ENCODE measurements around the gene RAB24. TPM values are rescaled to one million over a fixed set of nuclear protein-coding genes. Genes with fewer than 3 reads are reported as not detected.

Gene RAB24
- polyA plus RNA-seq, 3 donors, result 33.7 to 70.7 (median 59.7) TPM

DNA sequence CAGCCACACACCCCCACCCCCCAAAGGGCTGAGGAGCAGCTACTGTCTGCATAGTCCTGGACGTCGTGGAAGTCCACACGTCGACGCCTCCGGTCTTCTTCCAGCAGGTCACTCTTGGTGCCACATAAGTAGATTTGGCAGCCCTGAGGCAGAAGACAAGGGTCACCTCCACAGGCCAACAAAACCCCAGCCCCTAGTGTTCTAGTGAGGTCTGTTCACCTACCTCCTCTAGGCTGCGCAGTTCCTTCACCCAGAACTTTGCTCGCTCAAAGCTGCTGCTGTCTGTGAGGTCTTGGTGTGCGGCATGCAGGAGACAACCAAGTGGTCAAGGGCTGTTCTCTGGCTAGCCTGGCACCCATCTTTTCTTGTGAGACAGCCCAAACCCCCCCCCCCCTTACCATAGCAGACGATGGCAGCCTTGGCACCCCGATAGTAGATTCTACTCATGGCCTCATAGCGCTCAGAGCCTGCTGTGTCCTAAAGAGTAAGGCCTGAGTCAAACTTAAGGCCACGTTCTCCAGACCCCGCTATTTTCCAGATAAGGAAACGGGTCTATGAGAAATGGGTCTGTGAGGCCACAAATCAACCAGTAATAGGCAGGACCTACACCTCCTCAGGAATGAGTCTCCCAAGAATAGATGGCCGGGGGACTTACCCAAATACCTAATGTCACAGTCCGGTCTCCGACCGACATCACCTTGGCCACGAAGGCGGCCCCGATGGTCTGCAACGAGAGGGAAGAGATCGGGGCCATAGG, 987 bp downstream of the RAB24 start:
- WGBS, 3 donors, result 22 to 37% (median 36%) methylated on average over 24 of the region's 24 CpGs

DNA sequence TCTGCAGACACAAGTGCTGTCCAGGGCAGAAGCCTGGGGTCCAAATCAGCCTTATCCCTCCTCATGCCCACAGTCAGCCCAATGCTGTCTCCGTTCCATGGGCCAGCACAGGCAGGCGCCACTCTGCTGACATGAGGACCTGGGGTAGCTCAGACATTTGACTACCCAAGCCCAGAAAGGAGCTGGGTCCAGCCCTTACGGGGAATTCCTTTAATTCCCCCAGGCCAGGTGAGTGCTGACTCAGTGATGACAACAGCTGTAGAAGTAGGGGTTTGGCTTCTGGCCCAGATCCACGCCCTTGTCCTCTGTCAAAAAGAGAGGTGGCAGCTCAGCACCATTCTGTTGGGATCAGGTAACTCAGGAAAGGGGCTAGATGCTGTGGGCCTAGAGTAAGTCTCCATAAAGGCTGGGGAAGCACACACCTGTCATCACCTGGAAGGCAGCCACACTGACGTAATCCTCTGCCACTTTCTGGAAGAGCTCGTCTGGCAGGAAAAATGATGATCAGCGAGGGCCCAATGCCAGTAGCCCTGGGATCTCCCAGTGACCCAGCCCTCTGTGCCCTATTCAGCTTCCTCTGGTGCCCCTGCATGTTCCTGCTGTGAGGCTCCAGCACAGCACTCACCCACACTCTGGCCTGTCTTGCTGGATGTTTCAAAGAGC, 1.9 kb downstream of the RAB24 start:
- 46 to 71% (median 68%) methylated on average over 7 of the region's 7 CpGs for WGBS, 3 donors
- no peak overlapping the region for H3K27ac ChIP-seq (ENCODE audit: low read depth, low read length)

More for the DNA sequence above, 987 bp downstream of the RAB24 start:
- H3K27ac ChIP-seq (ENCODE audit: low read depth, low read length), result no peak overlapping the region

DNA sequence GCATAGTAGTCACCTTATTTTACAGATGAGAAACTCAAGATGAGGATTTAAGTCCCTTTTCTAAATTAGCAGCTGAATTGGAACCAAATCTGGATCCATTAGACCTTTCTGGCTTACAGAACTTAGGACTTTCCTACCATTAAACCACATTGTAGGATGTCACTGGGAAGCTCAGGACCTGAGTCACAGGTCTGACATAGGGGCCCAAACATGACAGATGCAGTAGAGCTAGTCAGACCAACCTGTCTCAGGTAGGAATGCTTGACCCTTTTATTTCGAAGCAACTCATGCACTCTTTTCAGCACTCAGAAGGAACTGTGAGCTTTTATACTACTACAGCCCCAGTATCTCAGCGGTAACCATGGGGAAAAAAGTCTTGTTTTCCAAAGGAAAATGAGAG, 2.6 kb downstream of the RAB24 start:
- H3K27ac ChIP-seq (ENCODE audit: low read depth, low read length), result no peak overlapping the region
- WGBS, 3 donors, result 63 to 92% (median 85%) methylated on average over 2 of the region's 2 CpGs

DNA sequence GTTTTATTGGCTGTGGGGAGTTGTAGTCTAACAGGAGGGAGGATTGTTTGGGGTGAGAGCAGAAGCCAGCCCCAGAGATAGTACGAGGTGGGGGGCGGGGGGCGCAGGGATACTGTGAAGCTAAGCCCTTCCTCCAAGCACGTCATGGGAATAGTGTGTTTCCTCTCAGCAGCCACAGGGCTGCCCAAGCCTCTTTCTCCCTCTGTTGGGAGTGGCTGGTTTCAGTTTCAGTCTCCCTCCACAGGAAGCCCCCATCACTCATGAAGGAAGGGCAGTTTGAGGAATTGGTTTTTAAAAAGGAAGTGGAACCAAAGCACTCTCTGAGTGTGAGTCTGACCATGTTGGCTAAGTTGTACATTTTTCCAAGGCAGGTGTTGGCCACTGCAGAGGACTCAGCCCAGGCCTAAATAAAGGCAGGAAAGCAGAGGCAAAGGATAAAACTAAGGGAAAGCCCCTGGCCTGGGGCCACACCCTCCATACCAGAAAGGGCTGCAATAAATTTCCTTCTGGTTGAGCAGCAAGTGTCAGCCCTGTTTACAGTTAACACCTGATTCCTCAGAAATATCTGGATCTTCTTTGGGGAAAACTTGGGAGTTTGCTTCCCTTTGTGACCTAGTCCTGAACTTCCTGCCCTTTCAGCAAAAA, 3.2 kb downstream of the RAB24 start:
- no peak overlapping the region for H3K27ac ChIP-seq (ENCODE audit: low read depth, low read length)
- 4 to 48% (median 10%) methylated on average over 3 to 4 of the region's 4 CpGs for WGBS, 3 donors

DNA sequence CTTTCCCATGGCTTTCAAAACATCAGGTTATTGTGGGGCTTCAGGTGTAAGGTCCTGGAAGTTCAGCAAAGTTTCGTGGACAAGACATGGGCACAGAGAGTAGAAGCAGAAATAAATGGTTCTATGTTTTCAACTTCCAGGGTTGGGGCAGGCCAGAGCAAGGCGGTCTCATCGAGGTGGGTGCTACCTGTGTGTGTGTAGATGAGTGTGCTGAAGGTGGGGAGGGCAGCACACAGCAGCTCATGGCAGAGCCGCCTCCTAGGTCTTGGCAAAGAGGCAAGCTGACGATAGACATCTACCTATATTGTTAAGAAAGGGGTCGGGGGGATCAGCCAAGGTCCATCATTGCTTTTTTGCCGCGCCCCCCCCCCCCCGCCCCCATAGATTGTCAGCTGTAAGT, 3.8 kb downstream of the RAB24 start:
- H3K27ac ChIP-seq (ENCODE audit: low read depth, low read length), result no peak overlapping the region
- WGBS, 3 donors, result 62 to 76% (median 68%) methylated on average over 9 of the region's 9 CpGs

DNA sequence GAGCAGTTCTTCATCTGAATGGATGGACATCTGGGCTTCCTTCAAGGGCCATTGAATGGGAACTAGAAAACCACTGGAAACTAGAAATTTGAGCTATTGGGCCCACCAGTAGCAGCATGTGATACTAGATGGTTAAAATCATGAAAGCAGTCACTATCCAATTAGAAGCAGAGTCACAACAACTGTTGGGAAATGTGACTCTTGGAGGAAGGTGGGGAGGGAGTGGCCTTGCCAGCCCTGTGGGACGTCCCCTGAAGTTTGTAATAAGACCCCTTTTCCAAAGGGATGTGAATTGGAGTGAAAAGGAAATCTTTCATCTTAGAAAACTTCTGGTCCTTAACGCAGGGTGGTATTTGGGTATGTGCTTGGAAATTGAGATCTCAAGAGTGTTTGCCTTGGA, 5.6 kb downstream of the RAB24 start:
- no peak overlapping the region for H3K27ac ChIP-seq (ENCODE audit: low read depth, low read length)
- WGBS, 3 donors, result 77 to 82% (median 81%) methylated on average over 2 of the region's 2 CpGs

DNA sequence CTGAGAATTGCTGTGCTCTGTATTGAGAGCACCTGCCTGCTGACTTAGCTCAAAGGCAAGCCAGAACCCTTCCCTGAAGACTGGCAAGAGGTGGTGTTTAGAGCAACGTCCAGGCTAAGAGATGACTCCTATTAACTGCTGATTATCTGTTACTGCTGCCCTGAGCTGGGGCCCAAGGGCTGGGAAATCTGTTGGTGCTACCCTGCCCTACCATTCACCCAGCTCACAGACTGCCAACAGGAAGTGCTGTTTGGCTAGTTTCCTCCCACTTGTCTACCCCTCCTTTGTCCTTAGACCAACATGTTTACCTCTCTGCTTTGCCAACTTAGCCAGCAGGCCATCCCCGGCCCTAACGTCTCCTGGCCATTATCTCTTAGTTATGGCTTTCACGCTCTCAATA, 6.9 kb downstream of the RAB24 start:
- H3K27ac ChIP-seq (ENCODE audit: low read depth, low read length), result no peak overlapping the region
- 36 to 54% (median 46%) methylated on average over 4 of the region's 4 CpGs for whole genome bisulfite sequencing, 3 donors

DNA sequence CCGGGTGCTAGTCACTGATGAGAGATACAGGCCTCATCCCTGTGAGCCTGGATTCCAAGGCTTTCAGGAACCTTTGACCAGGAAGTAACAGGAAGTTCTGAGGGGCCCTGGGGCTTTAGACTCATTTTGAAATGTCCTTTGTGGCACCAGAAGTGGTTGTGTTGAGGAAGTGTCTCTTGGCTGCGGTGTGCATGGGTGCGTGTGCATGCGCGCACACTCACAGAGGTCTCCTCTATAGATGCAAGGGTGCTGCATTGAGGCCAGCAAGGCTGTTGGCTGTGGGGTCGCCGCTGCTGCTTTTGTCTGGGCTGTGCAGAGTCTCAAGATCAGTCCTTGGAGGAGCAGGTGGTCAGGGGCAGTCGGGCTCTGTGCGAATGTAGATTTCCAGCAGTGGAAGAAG, 7.6 kb downstream of the RAB24 start:
- WGBS, 3 donors, result 63 to 92% (median 66%) methylated on average over 9 of the region's 9 CpGs
- no peak overlapping the region for H3K27ac ChIP-seq (ENCODE audit: low read depth, low read length)

DNA sequence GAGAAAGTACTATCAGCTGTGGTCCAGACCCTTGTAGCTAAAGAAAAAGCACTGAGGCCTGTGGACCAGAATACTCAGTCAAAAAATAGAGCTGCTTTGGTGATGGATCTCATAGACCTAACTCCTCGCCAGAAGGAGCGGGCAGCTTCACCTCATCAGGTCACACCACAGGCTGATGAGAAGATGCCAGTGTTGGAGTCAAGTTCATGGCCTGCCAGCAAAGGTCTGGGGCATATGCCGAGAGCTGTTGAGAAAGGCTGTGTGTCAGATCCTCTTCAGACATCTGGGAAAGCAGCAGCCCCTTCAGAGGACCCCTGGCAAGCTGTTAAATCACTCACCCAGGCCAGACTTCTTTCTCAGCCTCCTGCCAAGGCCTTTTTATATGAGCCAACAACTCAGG, 8.9 kb downstream of the RAB24 start:
- H3K27ac ChIP-seq (ENCODE audit: low read depth, low read length), result no peak overlapping the region
- 89 to 94% (median 94%) methylated on average over 3 of the region's 3 CpGs for WGBS, 3 donors

DNA sequence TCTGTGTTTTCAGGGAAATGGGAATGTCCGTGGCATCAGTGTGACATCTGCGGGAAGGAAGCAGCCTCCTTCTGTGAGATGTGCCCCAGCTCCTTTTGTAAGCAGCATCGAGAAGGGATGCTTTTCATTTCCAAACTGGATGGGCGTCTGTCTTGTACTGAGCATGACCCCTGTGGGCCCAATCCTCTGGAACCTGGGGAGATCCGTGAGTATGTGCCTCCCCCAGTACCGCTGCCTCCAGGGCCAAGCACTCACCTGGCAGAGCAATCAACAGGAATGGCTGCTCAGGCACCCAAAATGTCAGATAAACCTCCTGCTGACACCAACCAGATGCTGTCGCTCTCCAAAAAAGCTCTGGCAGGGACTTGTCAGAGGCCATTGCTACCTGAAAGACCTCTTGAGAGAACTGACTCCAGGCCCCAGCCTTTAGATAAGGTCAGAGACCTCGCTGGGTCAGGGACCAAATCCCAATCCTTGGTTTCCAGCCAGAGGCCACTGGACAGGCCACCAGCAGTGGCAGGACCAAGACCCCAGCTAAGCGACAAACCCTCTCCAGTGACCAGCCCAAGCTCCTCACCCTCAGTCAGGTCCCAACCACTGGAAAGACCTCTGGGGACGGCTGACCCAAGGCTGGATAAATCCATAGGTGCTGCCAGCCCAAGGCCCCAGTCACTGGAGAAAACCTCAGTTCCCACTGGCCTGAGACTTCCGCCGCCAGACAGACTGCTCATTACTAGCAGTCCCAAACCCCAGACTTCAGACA, 9.5 kb downstream of the RAB24 start:
- H3K27ac ChIP-seq (ENCODE audit: low read depth, low read length), result no peak overlapping the region
- 95 to 96% (median 95%) methylated on average over 12 of the region's 12 CpGs for WGBS, 3 donors

DNA sequence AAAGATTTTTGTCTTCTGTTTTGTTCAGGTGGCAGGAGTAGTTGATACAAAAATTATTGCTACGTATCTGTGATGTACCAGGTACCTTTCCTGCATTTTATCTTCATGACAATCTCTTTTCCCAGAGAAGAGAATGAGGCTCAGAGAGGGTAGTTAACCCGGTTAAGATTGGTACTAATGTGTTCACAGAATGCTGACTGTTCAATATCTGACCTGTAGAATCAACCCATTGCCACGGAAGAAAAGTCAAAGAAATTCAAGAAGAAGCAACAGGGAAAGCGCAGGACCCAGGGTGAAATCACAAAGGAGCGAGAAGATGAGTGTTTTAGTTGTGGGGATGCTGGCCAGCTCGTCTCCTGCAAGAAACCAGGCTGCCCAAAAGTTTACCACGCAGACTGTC, 11.8 kb downstream of the RAB24 start:
- H3K27ac ChIP-seq (ENCODE audit: low read depth, low read length), result no peak overlapping the region
- WGBS, 3 donors, result 97 to 98% (median 97%) methylated on average over 7 of the region's 7 CpGs

DNA sequence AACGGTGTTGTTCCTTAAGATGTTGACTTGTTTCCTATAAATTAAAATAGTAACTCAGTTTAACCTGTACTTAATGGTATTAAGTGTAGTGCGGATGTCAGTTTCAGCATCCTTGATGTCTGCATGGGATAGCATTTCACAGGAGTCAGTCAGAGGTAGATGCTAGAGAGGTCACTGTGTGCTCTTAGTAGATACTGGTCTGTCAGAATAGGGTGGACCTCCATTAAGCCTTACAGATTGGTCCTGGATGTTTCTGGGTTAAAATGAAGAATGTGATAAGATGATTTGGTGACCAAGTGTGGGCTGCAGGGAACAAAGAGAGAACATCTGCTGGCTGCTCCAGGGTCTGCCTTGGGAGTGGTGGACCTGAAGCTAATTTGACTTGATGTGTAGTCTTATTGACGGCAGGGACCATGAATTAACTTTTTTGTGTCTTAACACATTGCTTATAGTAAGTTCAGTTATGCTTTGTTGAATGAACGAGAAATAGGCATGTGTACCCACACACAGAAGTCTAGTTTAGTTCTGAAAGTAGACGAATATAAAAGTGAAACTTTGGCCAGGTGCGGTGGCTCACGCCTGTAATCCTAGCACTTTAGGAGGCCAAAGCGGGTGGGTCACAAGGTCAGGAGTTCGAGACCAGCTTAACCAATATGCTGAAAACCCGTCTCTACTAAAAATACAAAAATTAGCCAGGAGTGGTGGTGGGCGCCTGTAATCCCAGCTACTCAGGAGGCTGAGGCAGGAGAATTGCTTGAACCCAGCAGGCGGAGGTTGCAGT, 12.5 kb downstream of the RAB24 start:
- WGBS, 3 donors, result 92 to 97% (median 96%) methylated on average over 12 of the region's 12 CpGs
- no peak overlapping the region for H3K27ac ChIP-seq (ENCODE audit: low read depth, low read length)

DNA sequence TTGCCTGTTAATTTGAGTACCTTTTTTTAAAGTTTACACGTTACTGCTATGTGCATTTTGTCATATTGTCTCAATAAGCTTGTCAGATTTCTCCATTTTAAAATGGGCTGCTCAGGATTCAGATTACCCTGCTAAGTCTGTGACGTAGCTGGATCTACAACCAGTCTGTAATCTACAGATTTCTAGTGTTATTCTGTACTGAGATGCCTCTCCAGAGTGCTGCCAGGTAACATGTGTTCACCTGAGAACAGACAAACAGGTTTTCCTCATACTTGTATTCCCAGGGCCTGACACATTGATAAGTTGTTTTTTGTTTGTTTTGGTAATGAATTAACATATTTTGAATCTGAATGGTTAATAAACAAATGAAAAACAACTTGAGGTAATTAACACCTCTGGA, 15.3 kb downstream of the RAB24 start:
- WGBS, 3 donors, result 33 to 87% (median 86%) methylated on average over 2 of the region's 2 CpGs
- H3K27ac ChIP-seq (ENCODE audit: low read depth, low read length), result no peak overlapping the region

DNA sequence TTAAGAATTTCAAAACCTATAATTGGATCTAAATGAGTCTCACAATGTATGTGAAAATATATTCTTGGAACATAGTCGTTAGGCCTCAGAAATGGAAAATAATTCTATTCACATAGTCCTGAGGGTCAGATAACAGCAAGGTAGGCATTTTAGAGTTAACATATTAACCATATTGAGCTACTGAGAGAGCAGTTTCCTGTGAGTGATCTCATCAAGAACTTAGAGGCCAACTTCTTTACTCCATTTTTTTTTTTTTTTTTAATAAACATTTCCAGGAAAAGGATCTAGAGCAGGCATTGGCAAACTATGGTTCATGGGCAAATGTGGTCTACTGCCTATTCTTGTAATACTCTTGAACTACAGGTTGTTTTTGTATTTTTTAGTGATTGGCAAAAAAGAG, 26.6 kb downstream of the RAB24 start:
- no peak overlapping the region for H3K27ac ChIP-seq (ENCODE audit: low read depth, low read length)
- whole genome bisulfite sequencing, 3 donors, result 61 to 77% (median 64%) methylated on average over 1 of the region's 1 CpG

DNA sequence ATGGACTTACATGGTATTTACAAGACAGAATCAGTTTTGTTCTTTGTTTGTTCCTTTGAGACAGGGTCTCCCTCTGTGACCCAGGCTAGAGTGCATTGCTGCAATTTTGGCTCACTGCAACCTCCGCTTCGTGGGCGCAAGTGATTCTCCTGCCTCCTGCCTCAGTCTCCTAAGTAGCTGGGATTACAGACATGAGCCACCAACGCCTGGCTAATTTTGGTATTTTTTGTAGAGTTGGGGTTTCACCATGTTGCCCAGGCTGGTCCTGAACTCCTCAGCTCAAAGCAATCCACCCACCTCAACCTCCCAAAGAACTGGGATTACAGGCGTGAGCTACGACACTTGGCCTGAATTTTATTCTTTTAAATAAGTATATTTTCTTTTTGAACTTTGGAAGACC, 27.6 kb downstream of the RAB24 start:
- H3K27ac ChIP-seq (ENCODE audit: low read depth, low read length), result no peak overlapping the region
- WGBS, 3 donors, result 86 to 94% (median 90%) methylated on average over 6 of the region's 6 CpGs

DNA sequence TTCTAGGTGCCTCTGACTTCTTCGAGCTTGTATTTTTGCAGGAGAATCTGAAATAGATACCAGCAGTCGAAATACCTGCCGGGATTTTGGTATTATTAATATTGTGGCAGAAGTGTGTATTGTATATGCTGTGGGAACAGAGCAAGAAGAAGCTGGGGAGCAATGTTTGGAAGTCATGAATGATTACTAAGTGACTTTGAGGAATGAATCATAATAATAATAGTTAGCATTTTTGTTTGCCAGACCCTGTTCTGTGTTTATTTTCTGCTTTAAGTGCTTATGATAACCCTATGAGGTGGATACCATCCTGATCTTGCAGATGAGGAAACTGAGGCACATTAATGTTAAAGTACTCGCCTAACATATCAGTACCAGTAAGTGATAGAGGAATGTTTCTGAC, 32.4 kb downstream of the RAB24 start:
- 83 to 96% (median 95%) methylated on average over 4 of the region's 4 CpGs for WGBS, 3 donors
- H3K27ac ChIP-seq (ENCODE audit: low read depth, low read length), result no peak overlapping the region

DNA sequence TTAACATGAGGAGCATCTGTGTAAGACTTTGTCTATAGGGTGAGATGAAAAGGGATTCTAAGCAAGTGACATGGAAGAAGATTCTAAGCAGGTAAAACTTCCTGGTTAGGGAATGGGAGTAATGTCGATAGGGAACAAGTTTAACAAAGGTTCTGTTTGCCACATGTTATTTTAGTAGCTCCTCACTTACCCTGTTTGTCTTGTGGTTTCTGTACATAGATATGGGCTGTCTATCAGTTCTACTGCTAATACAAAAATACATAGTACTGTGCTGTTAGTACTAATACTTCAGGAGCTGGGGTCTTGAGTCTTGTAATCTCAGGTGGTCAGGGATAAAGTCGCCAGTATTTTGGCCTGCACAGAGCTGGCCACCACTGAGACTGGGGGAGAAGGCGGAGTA, 32.9 kb downstream of the RAB24 start:
- no peak overlapping the region for H3K27ac ChIP-seq (ENCODE audit: low read depth, low read length)
- WGBS, 3 donors, result 74 to 95% (median 94%) methylated on average over 3 of the region's 3 CpGs

DNA sequence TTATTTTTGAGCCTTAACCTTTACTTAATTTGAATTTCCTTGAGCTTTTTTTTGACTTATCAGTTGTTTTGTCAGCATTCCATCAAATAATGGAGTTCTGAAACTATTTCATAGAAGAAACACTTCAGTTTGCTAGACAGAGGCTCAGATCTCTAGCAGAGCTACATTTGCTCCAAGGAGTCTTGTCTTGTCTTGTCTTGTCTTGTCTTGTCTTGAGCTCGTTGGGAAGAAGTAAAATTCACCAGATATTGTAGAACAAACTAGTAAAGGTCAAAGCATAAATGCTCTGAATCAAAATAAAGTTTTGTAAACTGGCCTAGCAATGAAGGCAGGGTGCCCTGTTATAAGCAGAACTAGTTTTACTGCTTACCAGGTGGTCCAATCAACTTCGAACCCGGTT, 33.5 kb downstream of the RAB24 start:
- 72 to 95% (median 89%) methylated on average over 3 of the region's 3 CpGs for WGBS, 3 donors
- no peak overlapping the region for H3K27ac ChIP-seq (ENCODE audit: low read depth, low read length)

Measured in adipose tissue (tissue), 3 donors.